ENCODE measurements around the gene GRID2IP. TPM values are rescaled to one million over a fixed set of nuclear protein-coding genes. Genes with fewer than 3 reads are reported as not detected.

GRID2IP gene
- total RNA-seq, 4 donors from 2014 or later, result 0.13 TPM; not detected in 3

DNA sequence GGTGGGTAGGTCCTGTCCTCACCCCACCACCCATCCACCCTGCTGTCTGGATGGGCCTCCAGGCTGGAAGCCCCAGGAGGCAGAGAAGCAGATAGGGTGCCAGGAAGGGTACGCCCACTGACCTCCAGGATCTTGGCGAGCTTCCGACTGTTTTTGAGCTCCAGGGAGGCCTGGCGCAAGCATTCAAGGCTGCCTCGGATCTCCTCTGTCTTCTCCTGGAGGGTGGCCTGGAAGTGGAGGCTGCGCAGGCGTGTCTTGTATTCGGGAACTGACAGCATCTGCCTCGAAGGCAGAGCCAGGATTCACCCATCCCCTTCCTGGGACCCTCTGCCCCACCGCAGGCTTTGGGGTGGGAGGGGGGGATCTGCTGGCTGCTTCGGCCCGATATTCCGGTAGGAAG, 48.4 kb downstream of the GRID2IP start:
- no peaks in the 10 kb centered on the region for H3K9me3 ChIP-seq
- no peaks in the 10 kb centered on the region for H3K36me3 ChIP-seq
- peaks cover 0 to 11% of the 10 kb centered on the region in 2 donors for H3K4me1 ChIP-seq
- ATAC-seq (no peak), DNase-seq (no peak)
- intact Hi-C loops (cut with DNase I; ENCODE audit: low total_unique reads) (no loop called here), in situ Hi-C loops (cut with MboI; ENCODE audit: low sequenced_read_pairs in 4 of 4) (no loop called here)
- peak overlapping the region; percentile 70 to 97 (median 78) for H3K4me3 ChIP-seq
- TF ChIP-seq, protein P1, sequence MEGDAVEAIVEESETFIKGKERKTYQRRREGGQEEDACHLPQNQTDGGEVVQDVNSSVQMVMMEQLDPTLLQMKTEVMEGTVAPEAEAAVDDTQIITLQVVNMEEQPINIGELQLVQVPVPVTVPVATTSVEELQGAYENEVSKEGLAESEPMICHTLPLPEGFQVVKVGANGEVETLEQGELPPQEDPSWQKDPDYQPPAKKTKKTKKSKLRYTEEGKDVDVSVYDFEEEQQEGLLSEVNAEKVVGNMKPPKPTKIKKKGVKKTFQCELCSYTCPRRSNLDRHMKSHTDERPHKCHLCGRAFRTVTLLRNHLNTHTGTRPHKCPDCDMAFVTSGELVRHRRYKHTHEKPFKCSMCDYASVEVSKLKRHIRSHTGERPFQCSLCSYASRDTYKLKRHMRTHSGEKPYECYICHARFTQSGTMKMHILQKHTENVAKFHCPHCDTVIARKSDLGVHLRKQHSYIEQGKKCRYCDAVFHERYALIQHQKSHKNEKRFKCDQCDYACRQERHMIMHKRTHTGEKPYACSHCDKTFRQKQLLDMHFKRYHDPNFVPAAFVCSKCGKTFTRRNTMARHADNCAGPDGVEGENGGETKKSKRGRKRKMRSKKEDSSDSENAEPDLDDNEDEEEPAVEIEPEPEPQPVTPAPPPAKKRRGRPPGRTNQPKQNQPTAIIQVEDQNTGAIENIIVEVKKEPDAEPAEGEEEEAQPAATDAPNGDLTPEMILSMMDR (IDR thresholded peaks at IDR 0.05 in 4 of 5, conservative IDR thresholded peaks at IDR 0.05 in 1 of 5), result no peak
- no peak for TF ChIP-seq POLR2A (IDR thresholded peaks at IDR 0.05)
- no peak overlapping the region for H3K27ac ChIP-seq
- peaks cover 0 to 8% (median 0%) of the 10 kb centered on the region in 3 donors for H3K27me3 ChIP-seq

DNA sequence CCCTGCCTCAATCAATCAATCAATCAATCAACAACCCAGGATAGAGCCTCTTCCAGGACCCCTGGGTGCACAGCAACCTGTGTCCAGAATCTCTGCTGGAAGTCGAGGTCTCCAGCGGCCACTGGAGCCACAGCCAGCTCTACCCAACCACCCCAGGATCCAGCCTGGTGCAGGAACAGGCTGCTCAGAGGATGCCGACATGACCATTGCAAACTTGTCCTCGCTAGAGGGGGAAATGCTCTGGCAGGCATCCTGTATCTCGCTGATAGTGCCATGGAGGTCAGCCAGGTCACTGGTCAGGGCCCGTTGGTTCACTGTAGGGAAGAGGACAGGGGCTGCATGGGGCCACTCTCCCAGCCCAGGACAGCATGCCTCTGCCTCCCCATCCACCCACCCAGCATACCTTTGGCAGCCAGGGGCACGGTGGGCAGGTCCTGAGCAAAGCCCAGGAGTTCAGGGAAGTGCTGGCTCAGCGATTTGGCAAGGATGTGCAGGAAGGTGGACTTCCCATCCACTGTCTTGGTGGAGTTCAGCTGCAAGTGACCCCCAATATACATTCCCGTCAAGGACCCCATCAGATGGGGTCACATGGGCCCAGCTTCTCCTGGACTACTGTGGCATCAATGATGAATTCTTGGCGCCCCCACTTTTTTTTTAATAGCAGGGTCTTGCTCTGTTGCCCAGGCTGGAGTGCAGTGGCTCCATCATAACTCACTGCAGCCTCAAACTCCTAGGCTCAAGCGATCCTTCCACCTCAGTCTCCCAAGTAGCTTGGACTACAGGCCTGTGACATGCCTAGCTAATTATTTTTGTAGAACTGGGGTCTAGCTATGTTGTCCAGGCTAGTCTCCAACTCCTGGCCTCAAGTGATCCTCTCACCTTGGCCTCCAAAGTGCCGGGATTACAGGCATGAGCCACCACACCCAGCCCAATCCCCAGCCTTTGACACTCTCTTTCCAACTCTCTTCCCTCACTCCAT, 49.4 kb downstream of the GRID2IP start:
- DNase-seq (no peak), ATAC-seq (no peak)
- in situ Hi-C loops (cut with MboI; ENCODE audit: low sequenced_read_pairs in 4 of 4) (no loop called here), intact Hi-C loops (cut with DNase I; ENCODE audit: low total_unique reads) (no loop called here)
- no peaks in the 10 kb centered on the region for H3K36me3 ChIP-seq
- H3K27ac ChIP-seq, result no peak overlapping the region
- TF ChIP-seq, protein P1 (IDR thresholded peaks at IDR 0.05 in 4 of 5, conservative IDR thresholded peaks at IDR 0.05 in 1 of 5), result no peak
- no peak for TF ChIP-seq POLR2A (IDR thresholded peaks at IDR 0.05)
- H3K4me3 ChIP-seq, result no peak overlapping the region
- peaks cover 0 to 8% (median 0%) of the 10 kb centered on the region in 3 donors for H3K27me3 ChIP-seq
- H3K9me3 ChIP-seq, result no peaks in the 10 kb centered on the region
- peaks cover 0 to 11% of the 10 kb centered on the region in 2 donors for H3K4me1 ChIP-seq

DNA sequence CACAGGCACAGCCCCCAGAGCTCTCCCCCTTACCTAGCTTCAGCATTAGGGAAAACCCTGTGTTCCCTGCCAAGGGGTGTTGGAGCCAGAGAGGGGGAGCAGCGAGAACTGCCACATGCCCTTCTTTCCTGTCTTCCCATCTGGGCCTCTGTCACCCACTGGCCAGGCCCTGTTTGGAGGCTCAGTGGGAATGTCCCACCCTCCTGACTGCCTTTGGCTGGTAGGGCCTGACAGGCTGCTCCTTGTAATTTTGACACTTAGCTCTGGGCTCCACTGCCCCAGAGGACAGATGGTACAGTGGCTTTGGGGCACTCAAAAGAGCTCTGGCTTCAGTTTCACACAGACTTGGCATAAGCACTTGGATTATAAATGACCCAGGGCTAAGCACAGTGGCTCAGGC, 50.6 kb downstream of the GRID2IP start:
- Histone ChIP-seq H3K4me3 (no peak overlapping the region), H3K4me1 (peaks cover 0 to 11% of the 10 kb centered on the region in 2 donors), H3K36me3 (no peaks in the 10 kb centered on the region), H3K27ac (no peak overlapping the region), H3K9me3 (no peaks in the 10 kb centered on the region), H3K27me3 (peaks cover 0 to 8% (median 0%) of the 10 kb centered on the region in 3 donors)
- intact Hi-C loops (cut with DNase I; ENCODE audit: low total_unique reads) (no loop called here), in situ Hi-C loops (cut with MboI; ENCODE audit: low sequenced_read_pairs in 4 of 4) (no loop called here)
- ATAC-seq (no peak), DNase-seq (no peak)
- no peak for TF ChIP-seq POLR2A (IDR thresholded peaks at IDR 0.05)
- TF ChIP-seq, protein P1 (IDR thresholded peaks at IDR 0.05 in 4 of 5, conservative IDR thresholded peaks at IDR 0.05 in 1 of 5), result no peak

DNA sequence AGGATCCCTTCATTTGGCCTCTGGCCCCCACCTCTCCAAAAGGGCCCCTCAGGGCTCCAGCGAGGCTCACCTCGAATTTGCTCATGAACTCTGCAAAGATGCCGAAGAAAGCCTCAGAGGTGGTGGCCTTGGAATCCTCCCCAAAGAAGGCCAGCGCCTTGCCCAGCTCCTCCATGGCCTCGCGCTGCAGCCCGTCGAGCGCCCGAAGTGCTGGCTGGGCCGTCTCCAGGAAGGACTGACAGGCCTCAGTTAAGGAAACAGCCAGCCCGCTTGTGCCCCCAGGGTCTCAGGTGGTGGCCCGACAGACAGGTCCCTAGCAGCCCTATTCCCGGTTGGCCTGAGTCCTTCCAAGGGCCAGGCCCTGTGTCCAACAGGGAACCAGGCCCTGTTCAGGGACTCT, 53.3 kb downstream of the GRID2IP start:
- H3K36me3 ChIP-seq, result no peaks in the 10 kb centered on the region
- no peak overlapping the region for H3K4me3 ChIP-seq
- H3K27me3 ChIP-seq, result no peaks in the 10 kb centered on the region
- no peak for ATAC-seq
- no peak for TF ChIP-seq POLR2A (IDR thresholded peaks at IDR 0.05)
- TF ChIP-seq, protein P1 (IDR thresholded peaks at IDR 0.05 in 4 of 5, conservative IDR thresholded peaks at IDR 0.05 in 1 of 5), result no peak
- H3K27ac ChIP-seq, result no peak overlapping the region
- in situ Hi-C loops (cut with MboI; ENCODE audit: low sequenced_read_pairs in 4 of 4) (no loop called here), intact Hi-C loops (cut with DNase I; ENCODE audit: low total_unique reads) (no loop called here)
- no peaks in the 10 kb centered on the region for H3K9me3 ChIP-seq
- peaks cover 0 to under 1% of the 10 kb centered on the region in 2 donors for H3K4me1 ChIP-seq
- no peak for DNase-seq
